IMR-90 (cell line): ENCODE data around the gene RIPK1. TPM values are rescaled to one million over a fixed set of nuclear protein-coding genes. Genes with fewer than 3 reads are reported as not detected.
"Not testable (repeated sequence)": the region's sequence is repeated elsewhere in the genome, so short reads cannot be mapped to it uniquely, and the experiment has no call there.

Experiments used
- ATAC-seq: fragments of 200-7000 bp; cut with Tn5 transposase; 2 replicates; pipeline ENCODE4 v1.9.1; 2020; ENCODE audit warnings: low read depth, mild to moderate bottlenecking, moderate library complexity
- BruUV-seq: library from RNA; stranded (reverse); fragments of 400-500 nt; replicated peaks from 2 replicates; lab custom pipeline; 2021; lab: Mats Ljungman, UMichigan
- CTCF ChIA-PET: fragments of 300-600 bp; formaldehyde crosslinking; extraction: SDS; loops from one replicate; lab custom pipeline; 2021; ENCODE audit warnings: antibody characterized with exemption; lab: Yijun Ruan, JAX
- POLR2A ChIA-PET: fragments of 300-600 bp; sonication (Branson Sonifier 250); formaldehyde crosslinking; loops from one replicate; lab custom pipeline; 2022; ENCODE audit warnings: antibody characterized with exemption; ENCODE audit not compliant: unreplicated experiment; lab: Charles Lee
- DNase-seq: peaks from one replicate; pipeline ENCODE4 v3.0.0; 2013
- H2AFZ ChIP-seq: replicated peaks from 2 replicates; pipeline ENCODE3; 2013; ENCODE audit warnings: low read length, mild to moderate bottlenecking; ENCODE audit not compliant: poor library complexity
- H2AK5ac ChIP-seq: 2 replicates; pipeline ENCODE4 v1.6.1; 2013; ENCODE audit warnings: low read depth, low read length, inconsistent platforms
- H2AK9ac ChIP-seq: replicated peaks from 2 replicates; pipeline ENCODE3; 2013; ENCODE audit warnings: mild to moderate bottlenecking, low read depth, low read length, moderate library complexity; ENCODE audit not compliant: poor library complexity
- H2BK120ac ChIP-seq: 2 replicates; pipeline ENCODE4 v1.6.1; 2013; ENCODE audit warnings: low read depth, low read length, inconsistent platforms
- H2BK15ac ChIP-seq: 3 replicates; pipeline ENCODE4 v1.6.1; 2013; ENCODE audit warnings: low read depth, low read length, inconsistent platforms
- H2BK20ac ChIP-seq: 2 replicates; pipeline ENCODE4 v1.6.1; 2013; ENCODE audit warnings: low read depth, mild to moderate bottlenecking, inconsistent platforms, low read length, moderate library complexity
- H2BK5ac ChIP-seq: 2 replicates; pipeline ENCODE4 v1.6.1; 2013; ENCODE audit warnings: mild to moderate bottlenecking, low read depth, low read length, inconsistent platforms; ENCODE audit not compliant: poor library complexity, severe bottlenecking
- H3K14ac ChIP-seq: replicated peaks from 2 replicates; pipeline ENCODE4 v1.6.1; 2013; ENCODE audit warnings: low read depth, low read length, inconsistent platforms
- H3K18ac ChIP-seq: 2 replicates; pipeline ENCODE4 v1.6.1; 2013; ENCODE audit warnings: low read depth, low read length, control low read depth
- H3K23ac ChIP-seq: 2 replicates; pipeline ENCODE4 v1.6.1; 2013; ENCODE audit warnings: low read depth, low read length, inconsistent platforms
- H3K27ac ChIP-seq: 2 replicates; pipeline ENCODE4 v1.5.1; 2013; ENCODE audit warnings: mild to moderate bottlenecking, control low read depth, low read length; ENCODE audit not compliant: insufficient read depth
- H3K27me3 ChIP-seq: 2 replicates; pipeline ENCODE4 v1.6.1; 2013; ENCODE audit warnings: low read length; ENCODE audit not compliant: control insufficient read depth, insufficient read depth
- H3K36me3 ChIP-seq: 2 replicates; pipeline ENCODE4 v1.6.1; 2013; ENCODE audit warnings: low read length, mixed read lengths; ENCODE audit not compliant: control insufficient read depth, insufficient read depth
- H3K4ac ChIP-seq: 2 replicates; pipeline ENCODE4 v1.6.1; 2013; ENCODE audit warnings: low read depth, low read length, inconsistent platforms
- H3K4me1 ChIP-seq: 2 replicates; pipeline ENCODE4 v1.6.1; 2013; ENCODE audit warnings: low read length, mixed read lengths; ENCODE audit not compliant: control insufficient read depth, insufficient read depth
- H3K4me2 ChIP-seq: 2 replicates; pipeline ENCODE4 v1.6.1; 2013; ENCODE audit warnings: low read depth, mild to moderate bottlenecking, control low read depth, low read length, moderate library complexity
- H3K4me3 ChIP-seq: 2 replicates; pipeline ENCODE4 v1.5.1; 2013; ENCODE audit warnings: low read depth, mild to moderate bottlenecking, control low read depth, low read length, moderate library complexity; ENCODE audit not compliant: insufficient read depth
- H3K56ac ChIP-seq: 2 replicates; pipeline ENCODE4 v1.6.1; 2013; ENCODE audit warnings: low read length, inconsistent platforms; ENCODE audit not compliant: insufficient read depth; ENCODE audit errors: extremely low read depth
- H3K79me1 ChIP-seq, 2 experiments: 2 replicates each; pipeline ENCODE4 v1.6.1; 2013; ENCODE audit warnings: low read length in 2 of 2, inconsistent platforms in 1 of 2, low read depth in 1 of 2
- H3K9ac ChIP-seq: 2 replicates; pipeline ENCODE4 v1.6.1; 2013; ENCODE audit warnings: low read depth, low read length, control low read depth
- H3K9me1 ChIP-seq: 2 replicates; pipeline ENCODE4 v1.6.1; 2013; ENCODE audit warnings: low read length, inconsistent platforms; ENCODE audit not compliant: insufficient read depth
- H3K9me3 ChIP-seq: 2 replicates; pipeline ENCODE4 v1.6.1; 2013; ENCODE audit warnings: low read length; ENCODE audit not compliant: control insufficient read depth, insufficient read depth
- H4K20me1 ChIP-seq: 2 replicates; pipeline ENCODE4 v1.6.1; 2013; ENCODE audit warnings: low read length, inconsistent platforms; ENCODE audit not compliant: insufficient read depth
- H4K5ac ChIP-seq: 2 replicates; pipeline ENCODE4 v1.6.1; 2013; ENCODE audit warnings: mild to moderate bottlenecking, low read depth, low read length, control low read depth
- H4K8ac ChIP-seq, 2 experiments: 2 replicates each; pipeline ENCODE4 v1.6.1; 2013; ENCODE audit warnings: low read depth in 2 of 2, low read length in 2 of 2, control low read depth in 1 of 2, inconsistent platforms in 1 of 2
- H4K91ac ChIP-seq: 2 replicates; pipeline ENCODE4 v1.6.1; 2013; ENCODE audit warnings: low read depth, low read length, inconsistent platforms; ENCODE audit not compliant: insufficient read depth
- WGBS, 2 experiments: methylation state at CpG; one replicate each; pipeline versions ENCODE4 v1.1.5 to v1.1.7; 2013; ENCODE audit warnings: missing lambda C conversion rate in 2 of 2; ENCODE audit not compliant: insufficient read length in 1 of 2; ENCODE audit errors: extremely low coverage in 2 of 2; 5-methylcytosine and 5-hydroxymethylcytosine counted together
- dilution Hi-C: fragments of 300-500 bp; cut with HindIII; formaldehyde crosslinking; loops from one replicate; pipeline ENCODE4 v1.14.3; 2018; ENCODE audit warnings: low sequenced_read_pairs; ENCODE audit not compliant: unreplicated experiment
- in situ Hi-C: fragments of 300-500 bp; cut with MboI; formaldehyde crosslinking; loops from 3 replicates; pipeline ENCODE4 v1.14.3; 2019; ENCODE audit warnings: low sequenced_read_pairs, inconsistent platforms, mixed read lengths
- intact Hi-C: fragments of 100-400 bp; cut with micrococcal nuclease; formaldehyde crosslinking; loops from 2 replicates; pipeline ENCODE4 v1.10.0; 2022
- polyA plus RNA-seq, 3 experiments: library from polyadenylated mRNA; depleted of rRNA; stranded (reverse); fragments of >200 nt; gene quantifications; 2 replicates each; pipeline ENCODE4 v1.2.3, GENCODE V29; 2012; ENCODE audit warnings: low replicate concordance in 1 of 3
- total RNA-seq: library from RNA; depleted of rRNA; stranded (reverse); fragments of >200 nt; gene quantifications from 2 replicates; pipeline ENCODE4 v1.2.3, GENCODE V29; 2012

RIPK1 gene
- total and polyA plus RNA-seq, 2 of the 4 experiments (the other 2 are of a cell fraction): 12.6 to 25.6 TPM

DNA sequence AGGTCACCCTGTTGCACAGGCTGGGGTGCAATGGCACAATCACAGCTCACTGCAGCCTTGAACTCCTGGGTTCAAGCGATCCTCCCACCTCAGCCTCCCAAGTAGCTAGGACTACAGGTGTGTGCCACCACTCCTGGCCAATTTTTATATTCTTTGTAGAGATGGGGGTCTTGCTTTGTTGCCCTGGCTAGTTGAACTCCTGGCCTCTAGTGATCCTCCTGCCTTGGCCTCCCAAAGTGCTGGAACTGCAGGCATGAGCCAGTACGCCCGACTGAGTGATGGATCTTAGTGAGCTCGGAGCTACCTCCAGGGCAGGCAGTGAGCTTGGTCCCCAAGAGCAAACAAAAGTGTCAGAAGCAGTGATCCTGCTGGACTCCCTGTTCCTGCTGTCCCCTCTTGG lies 20.3 kb upstream of the RIPK1 start:
- H2BK120ac ChIP-seq, H2BK5ac ChIP-seq, H2AK9ac ChIP-seq, H3K4me1 ChIP-seq, H3K14ac ChIP-seq, dilution Hi-C loops, DNase-seq, H3K27ac ChIP-seq, H3K9me1 ChIP-seq, CTCF ChIA-PET, intact Hi-C loops, H2AFZ ChIP-seq, H3K4ac ChIP-seq, H3K9ac ChIP-seq, H3K56ac ChIP-seq, H4K8ac ChIP-seq, H4K5ac ChIP-seq, POLR2A ChIA-PET, H2BK20ac ChIP-seq, H2AK5ac ChIP-seq, BruUV-seq, H4K91ac ChIP-seq, H3K36me3 ChIP-seq, H3K9me3 ChIP-seq, H3K4me3 ChIP-seq, H4K20me1 ChIP-seq, H2BK15ac ChIP-seq, H3K79me1 ChIP-seq, H3K4me2 ChIP-seq, ATAC-seq, H3K18ac ChIP-seq: not testable (repeated sequence)
- peaks cover 16% of the 10 kb centered on the region for H3K27me3 ChIP-seq
- 81% methylated on average over 3 of the region's 4 CpGs; no CpG with 5 or more reads in 1 of the 2 experiments for WGBS, 2 experiments
- H3K23ac ChIP-seq: 0 out of 2 replicates have a peak overlapping the region, but pooled peaks have one; percentile 16
- in situ Hi-C loops: loop anchor here (5.0 kb wide), 1 partner anchor 36 kb away; no protein-coding TSS in a partner anchor
